ENCODE data around the gene MKNK2.

DNA sequence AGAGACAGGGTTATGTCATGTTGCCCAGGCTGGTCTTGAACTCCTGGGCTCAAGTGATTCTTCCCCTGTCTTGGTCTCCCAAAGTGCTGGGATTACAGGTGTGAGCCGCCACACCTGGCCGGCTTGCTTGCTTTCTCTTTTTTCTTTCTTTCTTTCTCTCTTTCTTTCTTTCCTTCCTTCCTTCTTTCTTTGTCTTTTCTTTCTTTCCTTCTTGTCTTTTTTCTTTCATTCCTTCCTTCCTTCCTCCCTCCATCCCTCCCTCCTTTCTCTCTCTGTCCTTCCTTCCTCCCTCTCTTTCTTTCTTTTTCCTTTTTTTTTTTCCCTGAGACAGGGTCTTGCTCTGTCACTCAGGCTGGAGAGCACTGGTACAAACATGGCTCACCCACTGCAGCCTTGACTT is 28.8 kb downstream of the MKNK2 start:
- TF ChIP-seq MAX (IDR thresholded peaks at IDR 0.05), result no peak
- TF ChIP-seq NFIC (IDR thresholded peaks at IDR 0.05), result no peak
- TF ChIP-seq RAD21 (IDR thresholded peaks at IDR 0.05; ENCODE audit: low read depth), result no peak
- TF ChIP-seq EP300 (IDR thresholded peaks at IDR 0.05; ENCODE audit: borderline replicate concordance), result no peak
- TF ChIP-seq TEAD4 (IDR thresholded peaks at IDR 0.05), result no peak

Measured in Ishikawa (cell line).